Esophagus muscularis mucosa (tissue), 2 donors: ENCODE results near the gene CSTB.

Experiments used
- EP300 ChIP-seq: sonication (generic); formaldehyde crosslinking; IDR thresholded peaks from one replicate; pipeline ENCODE4 v1.6.1; 2017; ENCODE audit warnings: antibody characterized with exemption
- POLR2A ChIP-seq: fragments of 450-650 bp; IDR thresholded peaks from one replicate; pipeline ENCODE4 v1.6.1; 2017; ENCODE audit warnings: antibody characterized with exemption, moderate library complexity, mild to moderate bottlenecking, low read depth

GRCh38 chr21:43737158-43737950 is 38.8 kb downstream of the CSTB start:
- no peak for TF ChIP-seq POLR2A
- no peak for TF ChIP-seq EP300
